GM19452 (cell line): ENCODE data around the gene ZNG1F.
"Not testable (repeated sequence)": the region's sequence is repeated elsewhere in the genome, so short reads cannot be mapped to it uniquely, and the experiment has no call there.

Source experiments
- ATAC-seq: cut with Tn5 transposase; IDR thresholded peaks from one replicate; pipeline ENCODE4 v1.9.1; 2021; ENCODE audit not compliant: unreplicated experiment

ZNG1F gene

DNA sequence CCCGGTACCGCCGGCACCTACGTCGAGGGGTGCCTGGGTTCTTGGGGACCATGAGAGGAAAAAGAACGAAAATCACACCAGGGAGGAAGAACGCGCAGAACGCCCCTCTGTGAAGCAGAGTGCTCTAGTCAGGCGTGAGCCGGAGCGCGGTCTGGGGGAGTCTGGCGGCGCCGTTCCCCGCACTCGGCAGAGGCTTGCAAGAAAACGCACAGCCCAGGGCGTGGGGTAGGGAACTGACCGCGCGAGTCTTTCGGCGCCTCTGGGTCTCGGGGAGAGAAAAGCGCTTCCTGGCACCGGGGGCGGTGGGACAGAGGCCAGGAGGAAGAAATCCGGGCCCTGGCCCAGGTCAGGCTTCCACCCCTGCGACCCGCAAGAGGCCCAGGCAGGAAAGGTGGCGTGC, 65.3 kb downstream of the ZNG1F start:
- ATAC-seq = not testable (repeated sequence)

DNA sequence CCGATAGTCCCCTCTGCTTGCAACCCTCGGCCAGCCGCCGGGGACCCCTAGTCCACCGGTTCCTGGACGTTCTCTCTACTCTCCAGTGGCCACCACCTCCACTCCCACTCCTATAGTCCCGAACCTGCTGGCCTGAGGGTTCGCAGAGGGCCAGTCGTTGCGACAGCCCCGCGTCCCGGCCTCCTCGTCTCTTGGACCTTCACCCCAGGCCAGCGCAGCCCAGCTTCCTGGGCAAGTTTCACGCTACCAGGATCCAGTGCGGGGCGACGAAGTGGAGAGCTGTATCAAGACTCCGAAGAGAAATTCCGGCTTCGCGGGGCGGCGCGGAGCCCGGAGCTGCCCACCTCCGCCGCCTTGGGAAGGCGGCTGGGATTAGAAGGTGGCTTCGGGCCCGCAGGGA, 65.7 kb downstream of the ZNG1F start:
- not testable (repeated sequence) for ATAC-seq

DNA sequence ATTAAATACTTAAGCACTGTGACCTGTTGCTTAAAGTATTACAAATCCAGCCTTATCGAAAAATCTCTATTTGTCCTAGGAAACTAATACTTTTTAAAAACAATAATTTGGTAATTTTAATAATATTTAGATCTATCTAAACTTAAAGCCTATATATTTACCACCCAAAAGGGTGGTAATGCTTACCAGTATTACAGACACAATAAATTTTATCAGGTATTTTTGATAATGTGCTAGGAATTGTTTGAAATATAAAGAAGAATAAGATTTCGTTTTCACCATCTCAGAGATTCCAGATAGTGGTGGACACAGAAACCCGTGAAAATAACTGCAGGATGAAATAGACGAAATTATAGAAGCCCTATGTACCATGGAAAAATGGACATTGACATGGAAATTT, 68.4 kb downstream of the ZNG1F start:
- ATAC-seq = not testable (repeated sequence)

- not testable (repeated sequence) for ATAC-seq
Measured at GRCh38 chr9:41119719-41120118, 69.4 kb downstream of the ZNG1F start.

GRCh38 chr9:41119311-41119710, 69.8 kb downstream of the ZNG1F start:
- ATAC-seq = not testable (repeated sequence)

DNA sequence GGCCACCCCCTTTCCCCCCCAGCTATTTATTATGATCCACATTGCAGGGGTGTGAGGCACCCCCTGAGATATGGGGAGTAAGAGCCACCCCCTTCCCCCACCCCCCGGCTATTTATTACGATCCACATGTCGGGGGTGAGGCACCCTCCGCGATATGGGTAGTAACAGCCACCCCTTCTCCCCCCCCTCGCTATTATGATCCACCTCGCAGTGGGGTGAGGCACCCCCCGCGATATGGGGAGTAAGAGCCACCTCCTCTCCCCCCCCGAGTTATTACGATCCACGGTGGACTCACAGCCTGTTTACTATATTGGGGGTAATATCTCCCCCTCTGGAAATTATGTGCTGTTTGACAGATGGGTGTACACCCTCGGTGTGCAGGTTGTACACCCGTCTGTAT, 75.8 kb downstream of the ZNG1F start:
- not testable (repeated sequence) for ATAC-seq

- not testable (repeated sequence) for ATAC-seq
Measured at GRCh38 chr9:41111414-41111813, 77.7 kb downstream of the ZNG1F start.

DNA sequence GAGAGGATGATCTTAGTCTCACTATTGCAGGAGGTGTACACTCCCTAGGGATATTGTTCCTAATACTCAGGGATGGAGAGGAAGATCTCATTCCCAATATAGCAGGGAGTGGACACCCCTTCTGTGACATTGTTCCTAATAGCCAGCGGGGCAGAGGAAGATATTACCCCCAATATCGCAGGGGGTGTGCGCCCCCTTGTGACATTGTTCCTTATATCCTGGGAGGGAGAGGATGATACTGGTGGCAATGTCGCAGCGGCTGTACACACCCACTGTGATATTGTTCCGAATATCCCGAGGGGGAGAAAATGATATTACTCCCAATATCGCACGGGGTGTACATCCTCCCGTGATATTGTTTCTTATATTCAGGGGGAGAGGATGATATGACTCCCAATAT, 78.2 kb downstream of the ZNG1F start:
- not testable (repeated sequence) for ATAC-seq

GRCh38 chr9:41109253-41109652, 79.9 kb downstream of the ZNG1F start:
- not testable (repeated sequence) for ATAC-seq

DNA sequence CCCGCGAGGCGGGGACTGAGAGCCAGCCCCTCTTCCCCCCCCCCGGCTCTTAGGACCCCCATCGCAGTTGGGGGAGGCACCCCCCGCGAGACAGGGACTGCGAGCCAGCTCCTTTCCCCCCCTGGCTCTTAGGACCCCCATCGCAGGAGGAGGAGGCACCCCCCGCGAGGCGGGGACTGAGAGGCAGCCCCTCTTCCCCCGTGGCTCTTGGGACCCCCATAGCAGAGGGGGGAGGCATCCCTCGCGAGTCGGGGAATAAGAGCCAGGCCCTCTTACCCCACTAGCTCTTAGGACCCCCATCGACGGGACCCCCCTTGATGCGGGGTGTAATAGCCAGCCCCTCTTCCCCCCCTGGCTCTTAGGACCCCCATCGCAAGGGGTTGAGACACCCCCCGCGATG, 80.3 kb downstream of the ZNG1F start:
- ATAC-seq = not testable (repeated sequence)

- not testable (repeated sequence) for ATAC-seq
Measured at GRCh38 chr9:41106472-41107116, 82.5 kb downstream of the ZNG1F start.

DNA sequence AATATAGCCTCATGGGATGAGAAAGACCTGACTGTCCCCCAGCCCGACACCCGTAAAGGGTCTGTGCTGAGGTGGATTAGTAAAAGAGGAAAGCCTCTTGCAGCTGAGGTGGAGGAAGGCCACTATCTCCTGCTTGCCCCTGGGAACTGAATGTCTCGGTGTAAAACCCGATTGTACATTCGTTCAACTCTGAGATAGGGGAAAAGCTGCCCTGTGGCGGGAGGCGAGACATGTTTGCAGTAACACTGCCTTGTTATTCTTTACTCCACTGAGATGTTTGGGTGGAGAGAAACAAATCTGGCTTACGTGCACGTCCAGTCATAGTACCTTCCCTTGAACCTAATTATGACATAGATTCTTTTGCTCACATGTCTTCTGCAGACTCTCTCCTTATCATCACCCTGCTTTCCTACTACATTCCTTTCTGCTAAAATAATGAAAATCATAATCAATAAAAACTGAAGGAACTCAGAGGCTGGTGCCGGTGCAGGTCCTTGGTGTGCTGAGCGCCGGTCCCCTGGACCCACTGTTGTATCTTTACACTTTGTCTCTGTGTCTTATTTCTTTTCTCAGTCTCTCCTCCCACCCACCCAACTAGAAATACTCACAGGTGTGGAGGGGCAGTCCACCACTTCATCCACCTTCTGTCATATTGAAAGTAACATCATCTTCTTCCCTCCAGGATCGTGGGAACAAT, 83.4 kb downstream of the ZNG1F start:
- not testable (repeated sequence) for ATAC-seq

DNA sequence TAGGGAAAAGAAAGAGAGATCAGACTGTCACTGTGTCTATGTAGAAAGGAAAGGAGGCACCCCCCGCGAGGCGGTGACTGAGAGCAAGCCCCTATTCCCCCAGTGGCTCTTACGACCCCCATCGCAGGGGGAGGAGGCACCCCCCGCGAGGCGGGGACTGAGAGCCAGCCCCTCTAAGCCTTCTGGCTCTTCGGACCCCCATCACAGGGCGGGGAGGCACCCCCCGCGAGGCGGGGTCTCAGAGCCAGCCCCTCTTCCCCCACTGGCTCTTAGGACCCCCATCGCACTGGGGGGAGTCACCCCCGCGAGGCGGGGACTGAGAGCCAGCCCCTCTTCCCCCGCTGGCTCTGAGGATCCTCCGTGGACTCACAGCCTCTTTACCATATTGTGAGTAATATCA, 84.6 kb downstream of the ZNG1F start:
- not testable (repeated sequence) for ATAC-seq

- not testable (repeated sequence) for ATAC-seq
Measured at GRCh38 chr9:41100508-41100907, 88.6 kb downstream of the ZNG1F start.

- ATAC-seq = not testable (repeated sequence)
Measured at GRCh38 chr9:41098759-41099158, 90.4 kb downstream of the ZNG1F start.

- not testable (repeated sequence) for ATAC-seq
Measured at GRCh38 chr9:41095060-41095459, 94.1 kb downstream of the ZNG1F start.

GRCh38 chr9:41094010-41094773, 94.9 kb downstream of the ZNG1F start:
- ATAC-seq = not testable (repeated sequence)

DNA sequence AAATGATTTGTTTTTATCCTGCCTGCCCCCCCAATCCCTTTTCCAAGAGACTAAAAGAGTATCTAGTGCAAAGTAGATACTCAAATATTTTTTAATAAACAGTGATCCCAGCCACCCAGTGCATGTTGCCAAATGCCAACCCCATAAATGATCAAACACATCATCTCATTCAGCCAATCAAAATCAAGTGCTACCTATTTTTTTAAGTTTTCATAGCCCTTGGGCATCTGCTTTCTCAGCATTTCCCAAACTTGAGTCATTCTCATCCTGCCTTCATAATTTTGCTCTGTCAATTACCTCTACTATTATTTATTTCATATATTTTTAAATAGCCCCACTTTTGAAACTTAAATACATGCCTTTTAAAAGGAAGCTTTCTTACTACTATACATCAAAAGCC, 98.2 kb downstream of the ZNG1F start:
- ATAC-seq = not testable (repeated sequence)

DNA sequence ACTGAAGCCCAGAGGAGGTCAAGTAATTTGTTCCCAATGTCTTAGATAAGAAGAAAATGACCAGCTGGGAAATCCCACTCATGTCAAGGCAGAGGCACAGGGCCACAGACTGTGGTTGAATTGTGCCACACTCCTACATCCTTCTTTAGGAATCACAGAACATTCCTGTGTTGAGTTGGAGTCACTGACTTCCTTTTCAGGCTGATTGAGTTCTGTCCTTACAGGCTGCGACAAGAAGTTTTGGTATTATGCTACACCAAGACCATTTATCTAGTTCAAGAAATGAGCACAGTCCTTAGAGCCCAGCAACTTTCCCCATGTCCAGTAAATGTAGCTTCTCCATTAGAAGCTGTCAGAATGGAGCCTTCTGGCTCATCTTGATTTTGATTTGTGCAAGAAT, 98.7 kb downstream of the ZNG1F start:
- not testable (repeated sequence) for ATAC-seq

GRCh38 chr9:41088450-41089059, 100.6 kb downstream of the ZNG1F start:
- peak; percentile 75 for ATAC-seq

DNA sequence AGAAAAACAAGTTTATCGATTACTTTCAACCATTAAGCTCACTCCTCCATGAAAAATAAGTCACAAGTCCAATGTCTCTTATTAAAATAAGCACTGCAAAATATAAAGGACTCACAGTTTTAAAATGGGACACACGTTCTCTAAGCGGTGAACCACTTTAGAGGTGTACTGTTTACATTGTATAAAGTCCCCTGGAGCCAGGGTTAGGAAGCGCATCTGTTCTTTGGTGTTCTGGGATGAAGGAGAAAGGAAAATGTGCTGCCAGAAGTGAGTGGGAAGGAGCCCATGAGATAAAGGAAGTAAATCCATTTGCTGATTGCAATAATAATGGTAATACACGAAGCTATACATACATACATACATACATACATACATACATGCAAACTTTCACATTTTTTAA, 101.2 kb downstream of the ZNG1F start:
- not testable (repeated sequence) for ATAC-seq
